ENCODE measurements around the gene PFN3. TPM values are rescaled to one million over a fixed set of nuclear protein-coding genes. Genes with fewer than 3 reads are reported as not detected.

Gene PFN3
- total and polyA plus RNA-seq, 11 donors: not detected

DNA sequence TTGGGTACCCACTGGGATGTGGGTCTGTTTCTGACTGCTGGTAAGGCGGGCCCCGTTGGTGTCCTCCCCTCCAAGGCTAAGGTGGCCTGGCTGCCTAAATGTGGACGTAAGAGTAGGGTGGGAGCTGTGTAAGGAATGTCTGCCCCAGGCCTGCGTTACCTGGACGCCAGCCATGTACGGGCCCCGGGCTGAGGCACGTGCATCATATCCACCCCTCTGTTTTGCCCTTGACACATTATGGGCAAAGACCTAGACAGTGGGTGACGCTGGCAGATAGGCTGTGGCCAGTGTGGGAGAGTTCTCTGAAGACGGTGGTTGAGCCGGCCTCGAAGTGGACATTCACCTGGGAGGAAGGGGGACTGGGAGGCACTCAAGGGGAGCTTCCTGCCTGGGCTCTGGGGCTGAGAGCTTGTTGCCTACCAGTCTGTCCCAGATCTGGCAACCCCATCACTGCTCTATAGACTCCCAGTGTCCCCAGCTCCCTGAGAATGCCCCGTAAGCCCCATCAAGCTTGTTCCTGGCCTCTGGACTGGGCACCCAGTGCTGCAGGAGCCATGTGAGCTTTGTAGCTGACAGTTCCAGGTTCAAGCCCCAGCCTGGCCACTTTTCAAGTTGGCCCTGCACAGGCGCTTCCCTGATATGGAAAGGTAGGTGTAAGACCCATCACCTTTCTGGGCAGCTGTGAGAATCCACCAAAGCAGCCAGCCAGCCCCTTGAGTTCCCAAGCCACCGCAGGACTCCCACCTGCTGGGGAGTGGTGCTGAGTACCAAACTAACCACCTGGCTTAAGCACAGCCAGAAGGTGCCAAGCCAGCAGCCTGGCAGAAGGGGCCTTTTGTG is 42.9 kb upstream of the PFN3 start:
- 80 to 84% (median 81%) methylated on average over 12 to 15 of the region's 15 CpGs for WGBS, 4 donors
- no peak for DNase-seq
- Histone ChIP-seq H3K36me3 (peaks cover 0 to 46% (median 10%) of the 10 kb centered on the region in 9 donors), H3K27me3 (peaks cover 0 to 7% (median 0%) of the 10 kb centered on the region in 9 donors), H3K4me3 (no peak overlapping the region), H3K9me3 (no peaks in the 10 kb centered on the region), H3K4me1 (peaks cover 2 to 27% (median 20%) of the 10 kb centered on the region in 12 donors), H3K27ac (no peak overlapping the region)
- TF ChIP-seq, protein P1, sequence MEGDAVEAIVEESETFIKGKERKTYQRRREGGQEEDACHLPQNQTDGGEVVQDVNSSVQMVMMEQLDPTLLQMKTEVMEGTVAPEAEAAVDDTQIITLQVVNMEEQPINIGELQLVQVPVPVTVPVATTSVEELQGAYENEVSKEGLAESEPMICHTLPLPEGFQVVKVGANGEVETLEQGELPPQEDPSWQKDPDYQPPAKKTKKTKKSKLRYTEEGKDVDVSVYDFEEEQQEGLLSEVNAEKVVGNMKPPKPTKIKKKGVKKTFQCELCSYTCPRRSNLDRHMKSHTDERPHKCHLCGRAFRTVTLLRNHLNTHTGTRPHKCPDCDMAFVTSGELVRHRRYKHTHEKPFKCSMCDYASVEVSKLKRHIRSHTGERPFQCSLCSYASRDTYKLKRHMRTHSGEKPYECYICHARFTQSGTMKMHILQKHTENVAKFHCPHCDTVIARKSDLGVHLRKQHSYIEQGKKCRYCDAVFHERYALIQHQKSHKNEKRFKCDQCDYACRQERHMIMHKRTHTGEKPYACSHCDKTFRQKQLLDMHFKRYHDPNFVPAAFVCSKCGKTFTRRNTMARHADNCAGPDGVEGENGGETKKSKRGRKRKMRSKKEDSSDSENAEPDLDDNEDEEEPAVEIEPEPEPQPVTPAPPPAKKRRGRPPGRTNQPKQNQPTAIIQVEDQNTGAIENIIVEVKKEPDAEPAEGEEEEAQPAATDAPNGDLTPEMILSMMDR (IDR thresholded peaks at IDR 0.05): no peak
- no peak for TF ChIP-seq POLR2A (IDR thresholded peaks at IDR 0.05)
- intact Hi-C loops (cut with DNase I): no loop called here
- no peak for ATAC-seq

DNA sequence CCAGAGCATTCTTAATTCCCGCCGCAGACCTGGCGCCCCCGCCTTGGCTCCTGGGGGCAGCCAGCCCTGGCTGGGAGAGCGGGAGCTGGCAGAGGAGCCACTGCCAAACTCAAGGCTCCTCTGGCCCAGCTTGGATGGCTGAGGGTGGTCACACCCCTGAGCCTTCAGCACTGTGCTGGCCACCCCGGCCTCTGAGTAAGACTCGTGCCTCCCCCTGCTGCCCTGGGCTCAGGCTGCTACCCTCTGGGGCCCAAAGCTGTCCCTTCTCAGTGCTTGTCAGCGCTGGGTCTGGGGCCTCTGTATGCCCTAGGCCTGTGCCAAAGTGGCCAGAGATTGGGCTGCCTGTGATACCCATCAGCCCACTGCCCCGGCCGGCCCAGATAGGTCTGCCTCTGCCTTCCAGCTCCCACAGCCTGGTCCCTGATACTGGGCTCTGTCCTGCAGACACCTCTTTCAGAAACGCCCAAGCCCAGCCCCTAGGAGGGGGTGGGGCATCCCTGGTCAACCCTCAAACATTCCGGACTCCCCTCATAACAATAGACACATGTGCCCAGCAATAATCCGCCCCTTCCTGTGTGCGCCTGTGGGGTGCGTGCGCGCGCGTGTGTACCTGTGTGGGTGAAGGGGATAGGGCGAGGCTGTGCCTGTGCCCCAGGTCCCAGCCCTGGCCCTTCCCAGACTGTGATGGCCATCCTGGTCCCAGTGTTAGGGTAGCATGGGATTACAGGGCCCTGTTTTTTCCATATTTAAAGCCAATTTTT is 41.8 kb upstream of the PFN3 start:
- WGBS, 4 donors: 90 to 93% (median 91%) methylated on average over 10 to 20 of the region's 20 CpGs
- no peak for TF ChIP-seq POLR2A (IDR thresholded peaks at IDR 0.05)
- TF ChIP-seq, protein P1 (IDR thresholded peaks at IDR 0.05): no peak
- H3K4me1 ChIP-seq: peaks cover 0 to 16% (median 10%) of the 10 kb centered on the region in 12 donors
- peaks cover 0 to 58% (median 18%) of the 10 kb centered on the region in 9 donors for H3K36me3 ChIP-seq
- H3K27me3 ChIP-seq: peaks cover 0 to 2% (median 0%) of the 10 kb centered on the region in 9 donors
- ATAC-seq (no peak), DNase-seq (no peak)
- H3K9me3 ChIP-seq: no peaks in the 10 kb centered on the region
- intact Hi-C loops (cut with DNase I): no loop called here
- no peak overlapping the region for H3K27ac ChIP-seq
- H3K4me3 ChIP-seq: no peak overlapping the region

DNA sequence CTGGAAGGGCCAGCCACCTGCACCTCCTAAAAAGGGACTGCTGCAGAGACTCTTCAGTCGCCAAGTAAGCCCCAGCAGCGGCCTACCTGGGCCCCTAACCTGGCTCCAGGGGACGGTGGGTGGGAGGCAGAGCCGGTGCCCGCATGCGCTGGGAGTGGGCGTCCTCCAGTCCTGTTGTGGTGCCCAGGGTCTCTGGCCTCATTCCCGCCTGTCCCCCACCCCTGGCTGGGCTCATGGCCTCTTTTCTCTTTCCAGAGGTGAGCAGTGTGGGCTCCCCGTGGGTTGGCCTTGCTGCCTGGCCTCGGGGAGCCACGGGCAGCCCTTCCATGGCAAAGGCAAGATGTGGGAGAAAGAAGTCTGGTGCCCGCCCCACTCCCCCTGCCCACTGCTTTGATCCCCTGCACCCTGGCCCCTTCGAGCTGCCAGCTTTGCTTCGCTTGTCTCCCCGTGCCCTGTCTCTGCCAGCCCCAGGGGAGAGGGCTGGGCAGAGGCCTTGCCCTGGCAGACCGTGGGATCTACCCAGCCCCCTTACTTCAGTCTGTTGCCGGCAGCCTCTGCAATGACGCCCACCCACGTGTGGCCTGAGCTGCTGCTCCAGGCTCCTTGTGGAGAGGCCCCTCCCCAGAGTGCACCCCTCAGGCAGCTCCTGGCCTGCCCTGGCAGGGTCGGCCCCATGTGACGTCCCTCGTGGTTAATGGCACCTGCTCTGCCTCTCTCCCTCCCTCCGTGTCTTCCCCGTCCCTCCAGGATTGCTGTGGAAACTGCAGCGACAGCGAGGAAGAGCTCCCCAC is 40.7 kb upstream of the PFN3 start:
- TF ChIP-seq POLR2A (IDR thresholded peaks at IDR 0.05): no peak
- Histone ChIP-seq H3K9me3 (no peaks in the 10 kb centered on the region), H3K27me3 (no peaks in the 10 kb centered on the region), H3K4me1 (peaks cover 0 to 9% (median 4%) of the 10 kb centered on the region in 12 donors), H3K27ac (no peak overlapping the region), H3K4me3 (no peak overlapping the region), H3K36me3 (peaks cover 0 to 68% (median 27%) of the 10 kb centered on the region in 9 donors)
- DNase-seq (no peak), ATAC-seq (no peak)
- WGBS, 4 donors: 87 to 94% (median 90%) methylated on average over 20 to 26 of the region's 26 CpGs
- intact Hi-C loops (cut with DNase I): no loop called here

DNA sequence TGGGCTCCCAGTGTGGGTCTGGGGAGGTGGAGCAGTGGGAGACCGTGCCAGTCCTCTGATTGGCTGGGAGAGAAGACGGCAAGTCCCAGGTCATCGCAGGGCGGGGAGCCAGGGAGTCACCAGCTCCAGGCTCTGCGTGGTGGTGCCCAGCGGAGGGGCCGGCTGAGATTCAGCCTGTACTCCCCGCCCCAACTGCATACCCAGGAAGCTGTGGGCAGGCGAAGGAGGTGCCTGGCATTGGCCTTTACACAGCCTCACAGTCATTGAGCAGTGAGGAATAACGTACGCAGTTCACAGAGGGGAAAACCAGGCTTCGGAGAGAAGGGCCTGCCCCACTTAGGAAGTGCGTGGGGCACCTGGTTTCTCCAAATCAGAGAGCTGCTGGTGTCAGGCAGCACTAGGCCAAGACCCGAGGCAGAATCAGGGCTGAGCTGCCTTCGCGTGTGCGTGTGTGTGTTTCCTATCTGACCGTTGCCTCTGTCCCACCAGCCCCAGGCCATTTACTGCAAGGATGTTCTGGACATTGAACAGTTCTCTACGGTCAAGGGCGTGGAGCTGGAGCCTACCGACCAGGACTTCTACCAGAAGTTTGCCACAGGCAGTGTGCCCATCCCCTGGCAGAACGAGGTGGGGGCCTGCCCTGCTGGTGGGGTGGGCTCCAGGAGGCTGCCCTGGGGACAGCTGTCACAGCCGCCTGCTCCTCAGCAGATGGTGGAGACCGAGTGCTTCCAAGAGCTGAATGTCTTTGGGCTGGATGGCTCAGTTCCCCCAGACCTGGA is 39.9 kb upstream of the PFN3 start:
- Histone ChIP-seq H3K27me3 (no peaks in the 10 kb centered on the region), H3K27ac (no peak overlapping the region), H3K36me3 (peaks cover 0 to 76% (median 34%) of the 10 kb centered on the region in 9 donors), H3K9me3 (no peaks in the 10 kb centered on the region), H3K4me3 (no peak overlapping the region), H3K4me1 (peaks cover 0 to under 1% (median 0%) of the 10 kb centered on the region in 12 donors)
- WGBS, 4 donors: 88 to 91% (median 90%) methylated on average over 15 to 24 of the region's 24 CpGs
- no peak for TF ChIP-seq POLR2A (IDR thresholded peaks at IDR 0.05)
- TF ChIP-seq, protein P1 (IDR thresholded peaks at IDR 0.05): no peak
- intact Hi-C loops (cut with DNase I): no loop called here
- no peak for DNase-seq
- ATAC-seq: peak in 1 of 4 donors; percentile 10
